T-helper 2 cell treated with Interferon-gamma antibody and Interleukin-4, amounts not matched to agents 5 μg/mL and 100 μg/mL, for 36 hours (primary cell): Measurements from ENCODE around the gene KCTD13.
"Not testable (repeated sequence)": the region's sequence is repeated elsewhere in the genome, so short reads cannot be mapped to it uniquely, and the experiment has no call there.

Source experiments
- DNase-seq: peaks from one replicate; pipeline ENCODE4 v3.0.0; 2021; ENCODE audit warnings: low spot score
- H3K27ac Mint-ChIP-seq: one replicate; pipeline ENCODE4 v1.8.0; 2021; ENCODE audit warnings: mild to moderate bottlenecking, mixed read lengths
- H3K27me3 Mint-ChIP-seq: one replicate; pipeline ENCODE4 v1.8.0; 2021; ENCODE audit warnings: low read depth, mixed read lengths
- H3K36me3 Mint-ChIP-seq: one replicate; pipeline ENCODE4 v1.8.0; 2021; ENCODE audit warnings: low read depth, mixed read lengths
- H3K4me1 Mint-ChIP-seq: one replicate; pipeline ENCODE4 v1.8.0; 2021; ENCODE audit warnings: low read depth, mixed read lengths
- H3K4me3 Mint-ChIP-seq: one replicate; pipeline ENCODE4 v1.8.0; 2022; ENCODE audit warnings: mild to moderate bottlenecking, moderate library complexity, mixed read lengths
- H3K9me3 Mint-ChIP-seq: one replicate; pipeline ENCODE4 v1.8.0; 2021; ENCODE audit warnings: mixed read lengths

Gene KCTD13

DNA sequence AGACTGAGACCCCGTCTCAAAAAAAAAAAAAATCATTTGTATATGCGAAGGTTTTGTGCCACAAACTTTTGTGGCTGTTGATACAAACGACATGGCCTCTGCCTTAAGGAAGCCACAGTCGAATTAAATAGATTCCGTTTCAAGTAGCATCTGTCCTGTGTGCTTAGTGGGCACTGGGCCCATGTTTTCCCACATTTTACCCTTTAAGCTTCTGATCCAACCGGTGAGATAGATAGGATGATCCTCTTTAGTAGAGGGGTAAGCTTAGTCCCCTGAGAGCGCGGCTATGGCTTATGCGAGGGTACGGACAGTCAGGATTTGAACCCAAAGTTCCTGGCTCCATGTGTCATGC is 35.1 kb upstream of the KCTD13 start:
- H3K36me3 Mint-ChIP-seq, result peaks cover 6% of the 10 kb centered on the region
- H3K4me3 Mint-ChIP-seq, result peak overlapping the region; percentile 89
- no peaks in the 10 kb centered on the region for H3K9me3 Mint-ChIP-seq
- peak overlapping the region; percentile 81 for H3K27ac Mint-ChIP-seq
- no peak for DNase-seq
- H3K4me1 Mint-ChIP-seq, result peaks cover 16% of the 10 kb centered on the region
- H3K27me3 Mint-ChIP-seq, result no peaks in the 10 kb centered on the region

DNA sequence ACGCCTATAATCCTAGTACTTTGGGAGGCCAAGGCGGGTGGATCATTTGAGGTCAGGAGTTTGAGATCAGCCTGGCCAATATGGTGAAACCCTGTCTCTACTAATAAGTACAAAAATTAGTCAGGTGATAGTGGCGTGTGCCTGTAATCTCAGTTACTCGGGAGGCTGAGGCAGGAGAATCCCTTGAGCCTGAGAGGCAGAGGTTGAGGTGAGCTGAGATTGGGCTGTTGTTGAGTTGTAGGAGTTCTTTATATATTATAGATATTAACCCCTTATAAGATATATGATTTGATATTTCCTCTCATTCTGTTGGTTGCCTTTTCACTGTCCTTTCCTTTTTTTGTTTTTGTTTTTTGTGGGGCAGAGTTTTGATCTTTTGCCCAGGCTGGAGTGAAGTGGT is 33.8 kb upstream of the KCTD13 start:
- H3K27ac Mint-ChIP-seq, H3K27me3 Mint-ChIP-seq, H3K9me3 Mint-ChIP-seq, H3K4me3 Mint-ChIP-seq, H3K36me3 Mint-ChIP-seq, DNase-seq: not testable (repeated sequence)
- peaks cover 16% of the 10 kb centered on the region for H3K4me1 Mint-ChIP-seq

DNA sequence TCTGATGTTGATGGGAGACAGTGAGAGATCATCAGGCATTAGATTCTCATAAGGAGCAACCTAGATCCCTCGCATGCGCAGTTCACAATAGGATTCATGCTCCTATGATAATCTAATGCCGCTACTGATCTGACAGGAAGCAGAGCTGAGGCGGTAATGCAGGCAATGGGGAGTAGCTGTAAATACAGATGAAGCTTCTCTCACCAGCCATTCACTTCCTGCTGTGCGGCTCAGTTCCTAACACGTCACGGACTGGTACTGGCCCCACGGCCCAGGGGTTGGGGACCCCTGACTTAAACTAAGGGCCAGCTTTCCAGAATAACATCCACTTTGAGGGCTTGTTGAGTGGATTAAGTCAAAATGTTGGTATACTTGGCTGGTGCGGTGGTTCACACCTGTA is 33.3 kb upstream of the KCTD13 start:
- Mint-ChIP-seq H3K27ac (no peak overlapping the region), H3K9me3 (no peaks in the 10 kb centered on the region), H3K4me1 (peaks cover 16% of the 10 kb centered on the region), H3K36me3 (no peaks in the 10 kb centered on the region), H3K4me3 (no peak overlapping the region), H3K27me3 (peaks cover 5% of the 10 kb centered on the region)
- DNase-seq, result no peak

DNA sequence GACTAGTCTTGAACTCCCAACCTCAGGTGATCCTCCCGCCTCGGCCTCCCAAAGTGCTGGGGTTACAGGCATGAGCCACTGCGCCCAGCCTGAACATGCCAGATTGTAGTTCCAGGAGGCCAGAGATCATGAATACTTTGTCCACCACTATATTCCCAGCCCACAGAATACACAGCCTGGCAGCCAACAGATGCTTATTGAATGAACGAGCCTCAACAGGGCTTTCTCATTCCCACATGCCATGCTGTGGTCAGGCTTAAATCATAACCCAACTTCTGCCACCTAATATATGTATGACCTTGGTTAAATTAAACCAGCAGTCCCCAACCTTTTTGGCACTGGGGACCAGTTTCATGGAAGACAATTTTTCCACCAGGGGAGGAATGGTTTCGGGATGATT is 32.7 kb upstream of the KCTD13 start:
- DNase-seq, result no peak
- H3K9me3 Mint-ChIP-seq, result no peaks in the 10 kb centered on the region
- no peaks in the 10 kb centered on the region for H3K36me3 Mint-ChIP-seq
- peaks cover 5% of the 10 kb centered on the region for H3K27me3 Mint-ChIP-seq
- H3K4me1 Mint-ChIP-seq, result peaks cover 16% of the 10 kb centered on the region
- no peak overlapping the region for H3K4me3 Mint-ChIP-seq
- H3K27ac Mint-ChIP-seq, result no peak overlapping the region

DNA sequence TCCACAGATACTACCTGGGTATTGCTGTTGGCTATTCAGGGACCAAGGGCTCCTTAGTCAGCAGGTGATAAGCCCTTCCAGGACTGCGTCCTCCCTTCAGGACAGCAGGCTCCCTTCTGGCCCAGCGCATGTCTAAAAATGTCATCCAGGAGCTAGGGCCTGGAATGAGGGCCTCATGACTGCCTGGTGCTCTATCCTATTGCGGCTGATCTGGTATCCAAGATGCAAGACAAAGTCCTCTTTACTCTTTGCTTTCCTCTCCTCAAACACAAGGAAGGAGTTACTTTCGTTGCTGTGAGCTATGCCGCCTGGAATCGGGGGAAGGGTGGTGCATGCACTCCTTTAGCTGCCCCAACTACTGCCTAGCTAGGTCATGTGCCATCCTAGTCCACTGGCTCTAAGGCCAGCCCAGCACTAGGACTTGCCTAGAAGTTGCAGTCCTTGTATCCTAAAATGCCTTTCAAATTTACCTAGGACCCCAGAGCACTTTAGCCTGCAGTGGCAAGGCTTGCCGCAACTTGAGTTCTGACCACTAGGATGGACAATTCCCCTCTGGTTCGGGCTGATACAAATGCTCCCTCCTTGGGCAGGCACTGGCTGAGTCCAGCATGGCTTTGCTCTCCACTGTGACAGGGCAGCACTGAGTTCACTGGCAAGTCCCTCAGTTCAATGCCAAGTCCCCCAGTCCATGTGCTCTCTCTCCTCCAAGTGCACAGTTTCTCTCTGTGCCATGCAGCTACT is 25.8 kb upstream of the KCTD13 start:
- peaks cover 2% of the 10 kb centered on the region for H3K36me3 Mint-ChIP-seq
- H3K4me3 Mint-ChIP-seq, result no peak overlapping the region
- no peaks in the 10 kb centered on the region for H3K4me1 Mint-ChIP-seq
- peaks cover 5% of the 10 kb centered on the region for H3K27me3 Mint-ChIP-seq
- no peak overlapping the region for H3K27ac Mint-ChIP-seq
- DNase-seq, result no peak
- H3K9me3 Mint-ChIP-seq, result peaks cover 3% of the 10 kb centered on the region

DNA sequence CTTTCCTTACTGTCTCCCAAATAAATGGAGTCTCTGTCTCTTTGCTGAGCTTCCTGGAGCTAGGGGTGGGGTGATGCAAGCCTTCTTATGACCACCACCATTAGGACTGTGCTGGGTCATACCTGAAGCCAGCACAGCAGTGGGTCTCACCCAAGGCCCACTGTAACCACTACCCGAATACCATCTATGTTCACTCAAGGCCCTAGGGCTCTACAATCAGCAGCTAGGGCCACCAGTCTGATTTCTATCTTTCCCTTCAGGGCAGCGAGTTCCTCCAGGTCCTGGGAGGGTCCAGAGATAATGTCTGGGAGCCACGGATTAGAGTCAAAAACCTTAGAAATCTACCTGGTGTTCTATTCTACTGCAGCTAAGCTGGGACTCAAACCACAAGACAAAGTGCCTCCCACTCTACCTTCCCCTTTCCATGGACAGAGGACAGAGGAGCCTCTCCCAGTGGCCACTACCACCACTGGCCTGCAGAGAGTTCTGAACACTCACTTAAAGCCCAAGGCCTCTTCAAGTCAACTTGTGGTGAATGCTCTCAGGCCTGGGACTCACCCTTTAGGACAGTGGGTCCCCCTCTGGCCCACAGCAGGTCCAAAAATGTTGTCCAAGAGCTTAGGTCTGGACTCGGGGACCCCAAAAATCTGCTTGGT is 24.9 kb upstream of the KCTD13 start:
- no peak for DNase-seq
- Mint-ChIP-seq H3K27me3 (peaks cover 5% of the 10 kb centered on the region), H3K4me1 (no peaks in the 10 kb centered on the region), H3K9me3 (peaks cover 3% of the 10 kb centered on the region), H3K27ac (no peak overlapping the region), H3K4me3 (no peak overlapping the region), H3K36me3 (peaks cover 2% of the 10 kb centered on the region)

GRCh38 chr16:29947897-29948296 is 21.9 kb upstream of the KCTD13 start:
- H3K9me3 Mint-ChIP-seq, result peaks cover 3% of the 10 kb centered on the region
- no peaks in the 10 kb centered on the region for H3K4me1 Mint-ChIP-seq
- H3K27ac Mint-ChIP-seq, result no peak overlapping the region
- no peak for DNase-seq
- peaks cover 2% of the 10 kb centered on the region for H3K36me3 Mint-ChIP-seq
- H3K4me3 Mint-ChIP-seq, result no peak overlapping the region
- H3K27me3 Mint-ChIP-seq, result peaks cover 5% of the 10 kb centered on the region

DNA sequence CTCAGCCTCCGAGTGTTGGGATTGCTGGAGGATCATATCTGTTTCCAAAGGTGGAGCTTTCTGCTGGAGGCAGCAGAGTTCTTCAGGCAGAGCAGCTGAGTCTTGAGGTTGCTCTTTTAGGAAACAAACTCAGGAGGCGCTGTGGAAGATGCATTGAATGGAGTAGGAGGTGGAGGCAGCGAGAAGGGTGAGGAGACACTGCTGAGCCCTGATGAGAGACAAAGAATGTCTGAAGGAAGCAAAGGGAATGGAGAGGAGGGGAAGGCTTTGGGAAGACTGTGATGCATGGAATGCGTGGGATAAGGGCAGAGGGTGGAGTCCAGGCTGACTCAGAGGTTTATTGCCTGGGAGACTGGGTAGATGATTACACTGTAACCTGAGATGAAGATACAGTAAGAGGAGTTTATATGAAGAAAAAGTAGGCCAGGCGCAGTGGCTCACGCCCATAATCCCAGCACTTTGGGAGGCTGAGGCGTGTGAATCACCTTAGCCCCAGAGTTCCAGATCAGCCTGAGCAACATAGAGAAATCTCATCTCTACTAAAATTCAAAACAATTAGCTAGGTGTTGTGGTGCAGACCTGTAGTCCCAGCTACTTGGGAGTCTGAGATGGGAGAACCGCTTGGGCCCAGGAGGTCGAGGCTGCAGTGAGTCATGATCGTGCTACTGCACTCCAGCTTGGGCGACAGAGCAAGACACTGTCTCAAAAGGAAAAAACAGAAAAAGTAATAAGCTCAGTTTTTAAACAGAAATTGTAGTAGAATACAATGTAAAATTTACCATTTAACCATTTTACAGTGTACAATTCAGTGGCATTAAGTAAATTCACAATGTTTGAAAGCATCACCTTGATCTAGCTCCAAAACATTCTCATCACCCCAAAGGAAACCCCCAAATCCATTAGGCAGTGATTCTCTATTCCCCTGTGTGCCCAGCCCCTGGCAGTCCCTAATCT is 18.1 kb upstream of the KCTD13 start:
- no peak overlapping the region for H3K27ac Mint-ChIP-seq
- no peak for DNase-seq
- no peaks in the 10 kb centered on the region for H3K36me3 Mint-ChIP-seq

DNA sequence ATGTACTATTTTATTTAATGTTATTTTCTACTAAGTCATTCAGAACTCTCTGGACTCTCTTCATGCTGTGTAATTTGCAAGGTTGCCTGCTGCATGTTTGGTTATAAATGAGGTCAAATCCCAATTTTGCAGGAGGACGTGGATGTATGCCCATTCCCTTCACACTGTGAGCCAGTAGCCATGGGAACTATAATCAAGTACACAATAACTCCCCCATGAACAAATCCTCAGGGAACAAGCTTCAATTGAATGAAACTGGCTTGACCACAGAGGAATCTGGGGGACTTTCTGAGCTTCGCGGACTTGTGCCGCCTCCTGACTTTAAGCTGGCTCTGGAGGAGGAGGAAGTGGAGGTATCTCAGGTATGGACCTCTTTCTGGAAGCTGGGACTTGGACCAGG is 14.6 kb upstream of the KCTD13 start:
- no peak overlapping the region for H3K4me3 Mint-ChIP-seq
- H3K27ac Mint-ChIP-seq, result no peak overlapping the region
- no peak for DNase-seq
- no peaks in the 10 kb centered on the region for H3K9me3 Mint-ChIP-seq
- H3K36me3 Mint-ChIP-seq, result no peaks in the 10 kb centered on the region
- peaks cover 6% of the 10 kb centered on the region for H3K27me3 Mint-ChIP-seq
- peaks cover 2% of the 10 kb centered on the region for H3K4me1 Mint-ChIP-seq

More for the DNA sequence above, 18.1 kb upstream of the KCTD13 start:
- Mint-ChIP-seq H3K9me3 (no peaks in the 10 kb centered on the region), H3K27me3 (peaks cover 5% of the 10 kb centered on the region), H3K4me1 (peaks cover 2% of the 10 kb centered on the region), H3K4me3 (no peak overlapping the region)

- not testable (repeated sequence) for H3K36me3 Mint-ChIP-seq, DNase-seq, H3K4me3 Mint-ChIP-seq, H3K27ac Mint-ChIP-seq, H3K4me1 Mint-ChIP-seq, H3K9me3 Mint-ChIP-seq
- peaks cover 17% of the 10 kb centered on the region for H3K27me3 Mint-ChIP-seq
Observed at GRCh38 chr16:29931750-29932149, 5.7 kb upstream of the KCTD13 start.

GRCh38 chr16:29927070-29927905 is 1.3 kb upstream of the KCTD13 start:
- Mint-ChIP-seq H3K9me3 (no peaks in the 10 kb centered on the region), H3K36me3 (peaks cover 14% of the 10 kb centered on the region), H3K27ac (peak overlapping the region; percentile 94), H3K4me1 (peaks cover 29% of the 10 kb centered on the region), H3K27me3 (no peaks in the 10 kb centered on the region), H3K4me3 (peak overlapping the region; percentile 94)
- no peak for DNase-seq

DNA sequence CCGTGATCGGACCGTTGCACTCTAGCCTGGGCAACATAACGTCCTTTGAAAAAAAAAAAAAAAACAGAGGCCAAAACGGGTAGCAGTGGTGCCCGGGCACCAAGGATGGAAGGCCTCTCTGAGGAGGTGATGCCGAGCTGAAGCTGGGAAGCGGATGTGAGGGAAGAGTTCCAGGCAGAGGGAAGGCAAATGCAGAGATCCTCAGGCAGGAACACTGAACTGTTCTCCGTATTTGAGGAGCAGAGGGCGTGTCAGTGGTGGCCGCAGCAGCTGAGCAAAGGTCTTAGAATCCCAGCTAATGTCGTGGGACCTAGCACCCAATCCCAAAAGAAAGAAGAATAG is 656 bp upstream of the KCTD13 start:
- H3K27me3 Mint-ChIP-seq, result no peaks in the 10 kb centered on the region
- H3K36me3 Mint-ChIP-seq, result peaks cover 14% of the 10 kb centered on the region
- H3K9me3 Mint-ChIP-seq, result no peaks in the 10 kb centered on the region
- H3K4me1 Mint-ChIP-seq, result peaks cover 29% of the 10 kb centered on the region
- peak overlapping the region; percentile 94 for H3K4me3 Mint-ChIP-seq
- no peak for DNase-seq
- H3K27ac Mint-ChIP-seq, result peak overlapping the region; percentile 94

DNA sequence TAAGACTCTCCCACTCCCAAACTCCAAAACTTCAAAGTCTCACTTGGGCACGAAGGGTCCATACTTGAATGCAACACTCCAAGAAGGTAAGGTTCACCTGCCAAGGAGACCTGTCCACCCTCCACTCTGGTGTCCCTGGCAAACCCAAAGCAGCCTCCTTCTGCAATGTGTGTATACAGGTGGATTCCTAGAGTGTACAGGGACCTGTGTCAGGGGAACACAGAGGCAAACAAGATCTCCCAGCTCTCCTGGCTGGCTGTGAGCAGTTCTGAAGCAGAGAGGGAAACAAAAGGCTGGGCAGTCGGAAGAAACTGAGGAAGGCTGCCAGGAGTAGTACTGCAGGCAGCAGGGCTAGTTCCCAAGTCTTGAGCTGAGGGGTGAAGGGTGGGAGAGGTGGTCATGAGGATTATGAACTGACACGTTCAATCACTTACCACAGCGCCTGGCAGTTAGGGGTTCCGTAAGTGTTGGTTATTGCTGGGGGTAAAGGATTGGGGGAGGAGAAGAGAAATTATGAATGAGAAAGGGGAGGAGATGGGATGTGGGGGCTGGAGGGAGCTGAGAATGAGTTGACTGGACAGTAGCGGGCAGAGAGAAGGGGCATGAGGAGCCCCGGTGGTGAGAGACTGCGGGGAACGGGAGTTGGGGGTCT is 795 bp downstream of the KCTD13 start:
- H3K36me3 Mint-ChIP-seq, result peaks cover 26% of the 10 kb centered on the region
- no peaks in the 10 kb centered on the region for H3K27me3 Mint-ChIP-seq
- no peaks in the 10 kb centered on the region for H3K9me3 Mint-ChIP-seq
- H3K4me3 Mint-ChIP-seq, result peak overlapping the region; percentile 89
- no peak for DNase-seq
- H3K4me1 Mint-ChIP-seq, result peaks cover 35% of the 10 kb centered on the region
- peak overlapping the region; percentile 87 for H3K27ac Mint-ChIP-seq
